HCT116 (cell line): ENCODE data around the gene ANKFN1. TPM values are rescaled to one million over a fixed set of nuclear protein-coding genes. Genes with fewer than 3 reads are reported as not detected.

Source experiments
- ATAC-seq: fragments of 200-7000 bp; cut with Tn5 transposase; 2 replicates; pipeline ENCODE4 v1.9.1; 2020; ENCODE audit warnings: mild to moderate bottlenecking, moderate library complexity
- BruUV-seq: library from RNA; stranded (reverse); fragments of 400-500 nt; replicated peaks from 2 replicates; lab custom pipeline; 2021; lab: Mats Ljungman, UMichigan
- CTCF ChIA-PET: fragments of 300-600 bp; sonication (Branson Sonifier 250); formaldehyde crosslinking; loops from one replicate; lab custom pipeline; 2021; ENCODE audit warnings: antibody characterized with exemption; lab: Charles Lee
- POLR2A ChIA-PET: fragments of 300-600, 350-600 bp; sonication (Branson Sonifier 250); formaldehyde crosslinking; loops from one replicate; lab custom pipeline; 2021; ENCODE audit warnings: antibody characterized with exemption; lab: Charles Lee
- RAD21 ChIA-PET, 2 experiments: fragments of 300-600 bp; sonication (Branson Sonifier 250); formaldehyde crosslinking; loops; one replicate each; lab custom pipeline; 2023; ENCODE audit warnings: low total read pairs in 2 of 2; ENCODE audit not compliant: uncharacterized antibody in 2 of 2, unreplicated experiment in 2 of 2, low non-redundant PET in 1 of 2; lab: Charles Lee
- DNase-seq: peaks from one replicate; pipeline ENCODE4 v3.0.0-alpha.2; 2010; ENCODE audit warnings: low read depth, low spot score
- H2AFZ ChIP-seq: fragments of 200-600 bp; shearing (Covaris generic), sonication (generic); 2 replicates; pipeline ENCODE4 v1.6.1; 2017; ENCODE audit warnings: low read depth, mixed run types, mixed read lengths, antibody characterized with exemption, low read length; ENCODE audit not compliant: poor library complexity, severe bottlenecking
- H3K27ac ChIP-seq: 2 replicates; pipeline ENCODE4 v1.5.1; 2012; ENCODE audit warnings: low read depth, low read length
- H3K27me3 ChIP-seq: fragments of 200-600 bp; sonication (generic); 2 replicates; pipeline ENCODE4 v1.6.1; 2016; ENCODE audit warnings: mixed run types, low read length, mixed read lengths; ENCODE audit not compliant: insufficient read depth
- H3K36me3 ChIP-seq, 2 experiments: fragments of 200-500 bp in 1 of 2; fragments of 200-600 bp in 1 of 2; sonication (Bioruptor generic) in 1 of 2; sonication (generic) in 1 of 2; 2 replicates each; pipeline versions ENCODE4 v1.5.1 to v1.6.1; 2014 to 2016; ENCODE audit warnings: low read length in 2 of 2, inconsistent platforms in 1 of 2, mixed read lengths in 1 of 2, mixed run types in 1 of 2; ENCODE audit not compliant: insufficient read depth in 2 of 2, control insufficient read depth in 1 of 2
- H3K4me1 ChIP-seq, 2 experiments: fragments of 200-600 bp in 1 of 2; sonication (generic) in 1 of 2; 2 replicates each; pipeline versions ENCODE4 v1.5.1 to v1.6.1; 2012 to 2017; ENCODE audit warnings: low read length in 2 of 2, inconsistent platforms in 1 of 2, mild to moderate bottlenecking in 1 of 2, mixed read lengths in 1 of 2, mixed run types in 1 of 2, moderate library complexity in 1 of 2; ENCODE audit not compliant: insufficient read depth in 2 of 2, control insufficient read depth in 1 of 2
- H3K4me2 ChIP-seq: fragments of 200-600 bp; sonication (generic); 2 replicates; pipeline ENCODE4 v1.6.1; 2017; ENCODE audit warnings: mixed run types, low read length, mixed read lengths
- H3K4me3 ChIP-seq, 2 experiments: fragments of 200-600 bp in 1 of 2; sonication (generic) in 1 of 2; replicated peaks in 1 of 2; 2 replicates each; pipeline ENCODE4 v1.5.1; 2011 to 2016; ENCODE audit warnings: low read length in 2 of 2, control low read depth in 1 of 2, low read depth in 1 of 2, mild to moderate bottlenecking in 1 of 2, mixed read lengths in 1 of 2, mixed run types in 1 of 2
- H3K79me2 ChIP-seq: fragments of 200-600 bp; sonication (generic); 2 replicates; pipeline ENCODE4 v1.6.1; 2017; ENCODE audit warnings: mild to moderate bottlenecking, mixed run types, low read length, moderate library complexity, mixed read lengths; ENCODE audit not compliant: insufficient read depth
- H3K9ac ChIP-seq: fragments of 200-600 bp; sonication (generic); 2 replicates; pipeline ENCODE4 v1.6.1; 2016; ENCODE audit warnings: low read length, mixed read lengths
- H3K9me2 ChIP-seq: fragments of 200-600 bp; sonication (generic), shearing (Covaris generic); 2 replicates; pipeline ENCODE4 v1.6.1; 2017; ENCODE audit warnings: mixed run types, mild to moderate bottlenecking, moderate library complexity; ENCODE audit not compliant: insufficient read depth
- H3K9me3 ChIP-seq, 2 experiments: fragments of 200-500 bp in 1 of 2; fragments of 200-600 bp in 1 of 2; sonication (Bioruptor generic) in 1 of 2; sonication (generic) in 1 of 2; 2 replicates each; pipeline ENCODE4 v1.6.1; 2014 to 2017; ENCODE audit warnings: low read length in 2 of 2, mixed read lengths in 2 of 2, inconsistent platforms in 1 of 2, low read depth in 1 of 2, mild to moderate bottlenecking in 1 of 2, mixed run types in 1 of 2, moderate library complexity in 1 of 2; ENCODE audit not compliant: control insufficient read depth in 1 of 2, insufficient read depth in 1 of 2
- H4K20me1 ChIP-seq: fragments of 200-600 bp; sonication (generic), shearing (Covaris generic); 2 replicates; pipeline ENCODE4 v1.6.1; 2017; ENCODE audit warnings: mixed run types, mild to moderate bottlenecking, moderate library complexity; ENCODE audit not compliant: insufficient read depth
- ATF3 ChIP-seq: IDR thresholded peaks from 2 replicates; pipeline ENCODE4 v1.6.1; 2012
- CBX3 ChIP-seq: IDR thresholded peaks from 2 replicates; pipeline ENCODE4 v1.6.1; 2012; ENCODE audit warnings: low read depth
- CEBPB ChIP-seq: IDR thresholded peaks from 2 replicates; pipeline ENCODE4 v1.6.1; 2012; ENCODE audit warnings: low read depth
- EGR1 ChIP-seq: IDR thresholded peaks from 2 replicates; pipeline ENCODE4 v1.6.1; 2012; ENCODE audit warnings: low read depth
- ELF1 ChIP-seq: IDR thresholded peaks from 2 replicates; pipeline ENCODE4 v1.6.1; 2012; ENCODE audit warnings: low read depth, borderline replicate concordance
- EZH2 ChIP-seq: fragments of 200-600 bp; sonication (generic); IDR thresholded peaks from 2 replicates; pipeline ENCODE4 v1.6.1; 2017; ENCODE audit warnings: antibody characterized with exemption, mixed run types
- EZH2phosphoT487 ChIP-seq: fragments of 200-600 bp; IDR thresholded peaks from 2 replicates; pipeline ENCODE4 v1.6.1; 2018; ENCODE audit warnings: antibody characterized with exemption, borderline replicate concordance
- FOSL1 ChIP-seq: IDR thresholded peaks from 2 replicates; pipeline ENCODE4 v1.6.1; 2012; ENCODE audit warnings: low read depth
- JUND ChIP-seq: IDR thresholded peaks from 2 replicates; pipeline ENCODE4 v1.6.1; 2012
- MAX ChIP-seq: IDR thresholded peaks from 2 replicates; pipeline ENCODE4 v1.6.1; 2012
- POLR2A ChIP-seq: IDR thresholded peaks from 2 replicates; pipeline ENCODE4 v1.7.0; 2011; ENCODE audit warnings: borderline replicate concordance; ENCODE audit not compliant: insufficient read depth, insufficient read length; ENCODE audit errors: extremely low read depth
- POLR2AphosphoS5 ChIP-seq: IDR thresholded peaks from 2 replicates; pipeline ENCODE4 v1.6.1; 2011; ENCODE audit warnings: mild to moderate bottlenecking, low read depth, low read length, moderate library complexity
- RAD21 ChIP-seq: IDR thresholded peaks from 2 replicates; pipeline ENCODE4 v1.6.1; 2012; ENCODE audit warnings: low read depth, mild to moderate bottlenecking
- SP1 ChIP-seq: IDR thresholded peaks from 2 replicates; pipeline ENCODE4 v1.6.1; 2012; ENCODE audit warnings: low read depth
- TCF7L2 ChIP-seq: IDR thresholded peaks from 2 replicates; pipeline ENCODE4 v1.7.0; 2011; ENCODE audit warnings: borderline replicate concordance, inconsistent platforms; ENCODE audit not compliant: insufficient read depth, insufficient read length; ENCODE audit errors: extremely low read depth
- YY1 ChIP-seq: IDR thresholded peaks from 2 replicates; pipeline ENCODE4 v1.6.1; 2011; ENCODE audit warnings: low read length, low read depth, moderate library complexity, mild to moderate bottlenecking; ENCODE audit not compliant: insufficient replicate concordance; ENCODE audit errors: extremely low read depth
- ZFX ChIP-seq: fragments of 450-650 bp; IDR thresholded peaks from 2 replicates; pipeline ENCODE4 v1.6.1; 2017
- ZNF274 ChIP-seq: fragments of 200-500 bp; sonication (Bioruptor generic); IDR thresholded peaks from 2 replicates; pipeline ENCODE4 v1.6.1; 2014; ENCODE audit warnings: mild to moderate bottlenecking, low read depth, low read length, inconsistent platforms
- intact Hi-C: fragments of 100-400 bp; cut with micrococcal nuclease; formaldehyde crosslinking; loops from 2 replicates; pipeline ENCODE4 v1.10.0; 2022
- total RNA-seq: library from RNA; stranded (reverse); gene quantifications from one replicate; pipeline ENCODE4 v1.2.1, GENCODE V29; 2021; ENCODE audit not compliant: unreplicated experiment

Gene ANKFN1
- total RNA-seq, 1 experiment from 2014 or later: 1.1 TPM

GRCh38 chr17:56543280-56543679 lies 390.0 kb downstream of the ANKFN1 start:
- H3K4me3 ChIP-seq: no peak overlapping the region
- no peaks in the 10 kb centered on the region for H3K9me3 ChIP-seq
- H3K36me3 ChIP-seq: no peaks in the 10 kb centered on the region
- RAD21 ChIA-PET: interaction anchor here in 1 of 2 experiments (0.8 kb wide), 1 partner anchor 50 kb away, joined by 4 read pairs; the partner anchor contains the start of gene NOG
- no peak overlapping the region for H2AFZ ChIP-seq
- no peaks in the 10 kb centered on the region for H4K20me1 ChIP-seq
- H3K9ac ChIP-seq: no peak overlapping the region
- no peak for DNase-seq
- H3K9me2 ChIP-seq: no peaks in the 10 kb centered on the region
- peaks cover 20% of the 10 kb centered on the region; the same call in 1 of the 2 replicates for H3K27me3 ChIP-seq
- intact Hi-C loops: no loop called here
- H3K4me2 ChIP-seq: no peak overlapping the region
- no TSS peak for BruUV-seq
- no peaks in the 10 kb centered on the region for H3K79me2 ChIP-seq
- TF ChIP-seq MAX (no peak), CEBPB (no peak), FOSL1 (no peak), EZH2phosphoT487 (no peak), ZNF274 (no peak), POLR2A (no peak), POLR2AphosphoS5 (no peak), ATF3 (no peak)
- no peak overlapping the region for H3K27ac ChIP-seq
- H3K4me1 ChIP-seq: no peaks in the 10 kb centered on the region
- POLR2A ChIA-PET: no interaction called here
- no peak for ATAC-seq
- CTCF ChIA-PET: no interaction called here

- no peak overlapping the region for H3K4me3 ChIP-seq
- no peaks in the 10 kb centered on the region for H4K20me1 ChIP-seq
- H3K9me2 ChIP-seq: no peaks in the 10 kb centered on the region
- H3K36me3 ChIP-seq: no peaks in the 10 kb centered on the region
- peaks cover 8% of the 10 kb centered on the region; the same call in 1 of the 2 replicates for H3K27me3 ChIP-seq
- POLR2A ChIA-PET: no interaction called here
- no peaks in the 10 kb centered on the region for H3K9me3 ChIP-seq
- no peak overlapping the region for H3K27ac ChIP-seq
- intact Hi-C loops: no loop called here
- CTCF ChIA-PET: interaction anchor here (0.6 to 1.0 kb wide), 2 partner anchors 45 to 48 kb away, joined by 3 to 4 read pairs; partner anchors contain the start of gene NOG
- H2AFZ ChIP-seq: no peak overlapping the region
- no peaks in the 10 kb centered on the region for H3K79me2 ChIP-seq
- no peak overlapping the region for H3K4me2 ChIP-seq
- no peak overlapping the region for H3K9ac ChIP-seq
- no TSS peak for BruUV-seq
- no peak for DNase-seq
- no peaks in the 10 kb centered on the region for H3K4me1 ChIP-seq
- RAD21 ChIA-PET: no interaction called here
- no peak for ATAC-seq
- no peak for TF ChIP-seq TCF7L2
- TF ChIP-seq CEBPB: no peak
- TF ChIP-seq EGR1: no peak
- TF ChIP-seq ATF3: no peak
- TF ChIP-seq SP1: no peak
- no peak for TF ChIP-seq EZH2
- TF ChIP-seq ELF1: no peak
- TF ChIP-seq POLR2AphosphoS5: no peak
- no peak for TF ChIP-seq CBX3
- no peak for TF ChIP-seq JUND
- TF ChIP-seq ZFX: no peak
- TF ChIP-seq POLR2A: no peak
- TF ChIP-seq RAD21: no peak
- no peak for TF ChIP-seq FOSL1
- TF ChIP-seq YY1: no peak
- no peak for TF ChIP-seq EZH2phosphoT487
Measured at GRCh38 chr17:56545106-56545505, 391.8 kb downstream of the ANKFN1 start.
